NCI-H2196 (cell line): ENCODE results near the gene CHMP4B.

Experiments used
- DNase-seq: peaks from one replicate; lab custom pipeline; 2025; ENCODE audit not compliant: unreplicated experiment; lab: John Stamatoyannopoulos, UW

The CHMP4B gene

GRCh38 chr20:33859751-33860150 lies 48.6 kb downstream of the CHMP4B start:
- DNase-seq, result no peak

DNA sequence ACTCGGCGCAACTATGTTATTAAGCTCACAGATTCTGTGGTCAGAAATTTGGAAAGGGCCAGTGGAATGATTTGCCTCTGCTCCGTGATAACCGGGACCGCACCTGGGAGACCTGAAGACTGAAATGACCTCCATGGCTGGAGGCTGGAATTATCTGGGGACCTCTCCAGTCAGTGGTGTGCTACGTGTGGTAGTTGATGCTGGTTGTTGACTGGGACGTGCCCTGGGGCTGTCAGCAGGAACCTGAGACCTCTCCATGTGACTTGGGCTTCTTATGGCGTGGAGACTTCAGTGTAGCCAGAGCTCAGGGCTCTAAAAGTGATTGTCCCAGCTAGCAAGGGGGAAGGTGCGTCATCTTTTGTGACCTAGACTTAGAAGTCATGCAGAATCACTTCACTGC lies 50.3 kb downstream of the CHMP4B start:
- DNase-seq, result no peak

DNA sequence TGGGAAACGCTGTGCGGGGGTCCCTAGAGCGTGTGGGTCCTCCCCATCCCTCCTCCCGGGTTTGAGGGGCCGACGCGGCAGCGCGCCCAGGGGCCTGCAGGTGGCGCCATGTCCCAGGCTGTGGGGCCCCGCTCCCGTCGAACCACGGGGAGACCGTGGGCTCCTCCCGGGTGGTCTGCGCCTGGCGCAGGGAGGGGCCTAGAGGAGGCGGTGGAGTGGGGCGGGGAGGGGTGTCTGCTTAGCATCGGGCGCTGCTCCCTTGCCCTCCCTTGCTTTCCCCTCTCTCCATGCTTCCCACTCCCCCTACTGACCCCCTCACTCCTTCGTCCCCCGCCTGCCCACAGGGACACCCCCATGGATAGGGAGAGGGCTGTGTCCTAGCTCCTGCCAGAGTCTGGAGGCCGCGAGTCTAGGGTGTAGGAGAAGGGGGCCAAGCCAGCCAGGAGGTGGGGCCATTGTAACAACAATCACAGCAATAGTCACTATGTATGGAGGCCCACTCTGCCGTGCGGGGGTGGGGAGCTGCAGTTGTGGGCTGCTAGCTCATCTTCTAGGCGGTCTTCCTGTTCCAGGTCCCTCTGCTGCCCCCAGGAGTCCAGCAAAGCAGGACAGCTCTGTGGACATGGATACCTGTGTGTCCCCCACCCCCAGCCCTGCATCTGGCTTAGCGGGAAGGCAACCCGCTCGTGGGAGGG lies 51.7 kb downstream of the CHMP4B start:
- peak; percentile 26 for DNase-seq

DNA sequence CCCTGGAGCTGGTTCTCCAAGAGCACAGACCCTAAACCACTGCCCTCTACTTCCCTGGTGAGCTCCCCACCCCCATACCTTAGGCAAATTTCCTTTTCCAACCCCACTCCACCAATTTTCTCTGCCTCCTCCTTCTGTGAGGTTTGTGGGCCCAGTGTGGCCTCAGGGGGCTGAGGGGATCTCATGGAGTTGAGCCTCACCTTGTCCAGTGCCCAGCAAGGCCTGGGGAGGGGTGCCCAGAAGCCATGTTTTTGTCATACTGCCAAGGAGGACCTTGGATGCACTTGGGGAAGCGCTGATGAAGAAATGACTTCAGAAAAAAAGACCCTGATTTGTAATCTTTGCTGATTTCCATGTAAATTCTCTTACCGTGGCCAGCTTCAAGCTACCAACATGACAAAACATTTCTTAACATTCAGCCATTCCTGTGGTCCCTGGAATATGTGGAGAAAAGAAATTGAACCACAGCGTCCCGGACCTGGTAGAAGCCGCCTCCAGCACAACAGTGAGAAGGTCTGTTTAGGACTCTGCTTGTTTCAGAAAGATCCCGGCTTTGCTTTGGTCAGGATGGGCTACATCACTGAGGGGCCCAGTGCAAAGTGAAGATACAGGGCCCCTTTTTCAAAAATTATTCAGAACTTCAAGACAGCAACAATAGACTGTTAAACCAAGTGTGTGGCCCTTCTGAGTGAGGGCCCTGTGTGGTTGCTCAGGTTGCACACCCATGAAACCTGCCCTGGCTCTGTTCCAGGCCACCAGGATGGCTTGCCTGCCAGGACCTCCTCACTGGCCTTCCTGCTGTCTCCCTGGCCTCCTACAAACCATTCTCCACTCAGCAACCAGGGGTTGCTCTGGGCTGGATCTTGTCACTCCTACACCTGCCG lies 52.5 kb downstream of the CHMP4B start:
- DNase-seq, result no peak

DNA sequence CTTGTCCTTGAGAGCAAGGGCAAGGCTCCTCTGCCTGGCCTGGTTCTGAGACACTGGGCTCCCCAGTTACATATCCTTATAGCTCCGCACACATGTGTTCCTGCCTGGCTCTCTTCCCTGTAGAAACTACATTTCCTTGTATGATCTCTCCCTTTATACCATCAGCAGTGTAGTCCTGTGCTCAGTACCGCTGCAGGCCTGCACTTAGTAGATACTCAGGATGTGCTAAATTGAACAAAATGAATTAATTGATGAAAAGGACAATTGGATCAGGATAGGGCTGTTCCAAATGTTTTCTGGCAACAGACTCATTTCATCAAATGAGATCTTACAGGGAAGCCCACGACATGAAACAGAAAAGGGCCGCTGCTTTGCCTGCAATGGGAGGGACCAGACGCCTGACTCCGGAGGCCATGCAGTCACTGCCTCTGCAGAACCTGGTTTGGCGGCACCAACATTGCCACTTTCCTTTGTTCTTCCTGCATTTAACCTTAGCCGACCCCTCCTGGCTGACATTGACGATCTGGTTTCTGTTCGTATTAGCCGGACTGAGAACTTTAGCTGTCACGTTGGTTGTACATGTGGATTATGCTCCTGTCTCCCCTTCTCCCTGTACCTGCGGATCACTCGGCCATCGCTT lies 53.3 kb downstream of the CHMP4B start:
- DNase-seq, result no peak

DNA sequence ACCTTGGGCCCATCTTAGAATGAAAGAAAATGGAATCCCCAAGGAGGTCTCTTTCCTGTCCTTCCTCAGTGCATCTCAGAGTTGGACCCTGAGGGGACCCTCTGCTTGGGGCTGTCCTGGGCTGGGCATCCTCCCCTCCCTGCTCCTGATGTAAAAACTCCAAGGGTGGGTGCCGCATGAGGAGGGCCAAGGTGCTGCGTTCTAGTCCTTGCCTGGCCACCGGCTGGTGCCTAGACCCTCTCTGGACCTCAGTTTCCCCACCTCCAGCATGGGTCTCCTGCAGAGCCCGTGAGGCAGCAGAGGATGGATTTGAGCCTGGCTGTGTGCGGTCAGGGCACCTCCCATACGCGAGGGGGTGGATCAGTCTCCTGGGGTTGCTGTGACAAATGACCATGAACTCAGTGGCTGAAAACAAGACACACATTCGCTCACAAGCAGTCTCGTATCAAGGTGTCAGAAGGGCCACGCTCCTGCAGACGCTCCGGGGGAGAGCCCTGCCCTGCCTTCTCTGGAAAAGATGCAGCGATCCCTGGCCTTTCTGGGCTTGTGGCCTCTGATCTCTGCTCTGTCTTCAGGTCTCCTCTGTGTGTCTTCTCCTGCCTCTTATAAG lies 54.7 kb downstream of the CHMP4B start:
- no peak for DNase-seq

DNA sequence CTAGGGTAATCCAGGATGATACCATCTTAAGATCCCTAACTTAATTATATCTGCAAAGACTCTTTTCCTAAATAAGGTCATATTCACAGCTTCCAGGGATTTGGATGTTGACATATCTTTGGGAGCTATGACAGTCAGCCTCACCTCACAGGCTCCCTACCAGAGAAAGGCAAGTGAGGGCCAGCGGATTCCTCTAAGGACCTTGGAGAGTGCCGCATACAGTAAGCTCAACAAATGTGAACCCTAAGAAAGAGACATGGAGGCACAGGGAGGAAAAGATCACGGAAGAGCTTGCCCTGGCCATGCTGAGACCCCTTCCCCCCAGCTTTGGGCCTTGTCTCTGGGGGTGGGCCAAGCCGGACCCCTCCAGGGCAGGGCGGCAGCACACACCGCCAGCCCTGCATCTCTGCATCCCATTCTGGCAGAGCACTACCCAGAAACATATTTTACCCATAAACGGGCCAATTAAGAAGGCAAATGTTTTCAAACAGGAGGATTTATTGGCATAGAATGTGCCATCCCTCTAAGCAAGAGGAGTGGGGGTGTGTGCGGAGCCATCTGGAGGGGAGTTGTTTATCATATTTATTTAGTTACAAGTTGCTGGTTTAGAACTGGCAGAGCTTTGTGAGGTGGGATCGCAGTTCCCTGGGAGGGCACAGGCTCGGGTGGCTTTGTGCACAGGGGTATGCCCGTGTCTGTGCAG lies 55.4 kb downstream of the CHMP4B start:
- DNase-seq, result no peak

GRCh38 chr20:33868042-33868441 lies 56.9 kb downstream of the CHMP4B start:
- no peak for DNase-seq

GRCh38 chr20:33868595-33868994 lies 57.4 kb downstream of the CHMP4B start:
- DNase-seq, result no peak

- DNase-seq, result no peak
Observed at GRCh38 chr20:33869283-33869682, 58.1 kb downstream of the CHMP4B start.

- DNase-seq, result no peak
Observed at GRCh38 chr20:33871362-33871761, 60.2 kb downstream of the CHMP4B start.

GRCh38 chr20:33874129-33874528 lies 63.0 kb downstream of the CHMP4B start:
- DNase-seq, result no peak

- DNase-seq, result no peak
Observed at GRCh38 chr20:33875055-33875454, 63.9 kb downstream of the CHMP4B start.

DNA sequence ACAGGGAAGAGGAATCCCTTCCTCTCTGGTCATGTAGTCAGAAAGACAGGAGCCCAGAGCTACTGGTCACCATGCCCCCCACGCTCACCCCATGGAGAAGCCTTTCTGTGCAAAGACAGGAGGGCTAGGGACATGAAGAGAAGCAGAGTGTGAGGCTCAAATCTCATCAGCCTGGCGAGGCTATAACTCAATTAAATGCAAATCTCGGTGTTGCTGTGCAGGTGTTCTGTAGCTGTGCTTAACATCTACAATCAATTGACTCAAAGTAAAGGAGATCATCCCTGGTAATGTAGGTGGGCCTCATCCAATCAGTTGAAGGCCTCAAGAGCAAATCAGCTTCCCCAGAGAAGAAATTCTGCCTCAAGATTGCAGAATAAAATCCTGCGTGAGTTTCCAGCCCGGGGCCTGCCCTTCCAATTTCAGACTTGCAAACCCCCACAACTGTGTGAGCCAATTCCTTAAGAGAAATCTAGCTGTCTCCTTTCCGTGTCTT lies 64.4 kb downstream of the CHMP4B start:
- no peak for DNase-seq

DNA sequence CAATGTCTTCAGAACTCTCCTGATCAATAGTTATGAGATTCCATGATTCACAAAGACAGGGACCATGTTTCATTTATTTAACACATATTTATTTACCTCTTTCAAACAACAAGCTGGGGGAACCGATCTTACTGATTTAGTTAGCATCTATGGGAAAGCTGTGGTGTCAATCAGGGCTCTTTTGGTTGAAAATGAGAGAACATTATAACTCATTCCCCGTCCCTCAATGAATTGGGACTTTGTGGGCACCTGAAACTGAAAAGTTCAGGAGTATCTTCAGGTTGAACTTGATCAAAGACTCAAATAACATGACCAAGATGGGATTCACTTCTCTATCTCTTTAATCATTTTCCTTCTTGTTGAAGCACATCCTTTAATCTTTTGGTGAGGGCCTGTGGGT lies 67.4 kb downstream of the CHMP4B start:
- DNase-seq, result no peak

- DNase-seq, result no peak
Observed at GRCh38 chr20:33880396-33880795, 69.2 kb downstream of the CHMP4B start.

- no peak for DNase-seq
Observed at GRCh38 chr20:33881989-33882388, 70.8 kb downstream of the CHMP4B start.

- no peak for DNase-seq
Observed at GRCh38 chr20:33882481-33882880, 71.3 kb downstream of the CHMP4B start.

- no peak for DNase-seq
Observed at GRCh38 chr20:33883164-33883563, 72.0 kb downstream of the CHMP4B start.

DNA sequence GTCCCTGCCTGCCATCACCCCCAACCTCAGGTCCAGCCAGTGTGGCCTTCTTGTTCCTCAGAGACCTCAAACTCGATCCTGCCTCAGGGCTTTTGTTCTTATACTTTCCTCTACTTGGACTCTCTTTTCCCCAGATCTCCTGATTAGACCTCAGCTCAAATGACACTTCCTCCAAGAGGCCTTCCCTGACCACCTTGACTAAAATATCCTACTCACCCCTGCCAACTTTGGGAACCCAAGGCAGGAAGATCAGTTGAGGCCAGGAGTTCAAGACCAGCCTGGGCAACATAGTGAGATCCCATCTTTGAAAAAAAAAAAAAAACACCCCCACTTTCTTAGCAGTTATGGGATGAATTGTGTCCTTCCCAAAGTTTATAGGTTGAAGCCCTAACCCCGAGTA lies 73.5 kb downstream of the CHMP4B start:
- DNase-seq, result no peak

DNA sequence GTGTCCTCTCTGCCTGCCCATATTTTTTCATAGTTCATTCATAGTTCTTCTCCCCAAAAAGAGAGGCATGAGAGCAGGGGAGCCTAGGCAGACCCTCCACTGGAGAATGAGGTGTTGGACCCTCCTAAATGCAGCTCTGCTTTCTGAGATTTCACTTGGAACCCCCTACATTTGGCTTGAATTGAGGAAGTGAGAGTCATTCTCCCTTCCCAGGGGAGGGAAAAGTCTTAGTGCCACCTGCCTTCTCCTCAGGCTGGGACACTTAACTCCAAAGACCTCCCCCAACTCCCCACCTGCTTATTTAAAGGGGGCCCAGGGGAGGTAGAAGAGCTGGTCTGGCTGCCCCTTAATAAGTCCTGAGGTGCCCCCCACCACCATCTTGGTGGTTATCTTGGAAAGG lies 78.2 kb downstream of the CHMP4B start:
- no peak for DNase-seq
